Measurements from ENCODE around the gene EXOC2.

DNA sequence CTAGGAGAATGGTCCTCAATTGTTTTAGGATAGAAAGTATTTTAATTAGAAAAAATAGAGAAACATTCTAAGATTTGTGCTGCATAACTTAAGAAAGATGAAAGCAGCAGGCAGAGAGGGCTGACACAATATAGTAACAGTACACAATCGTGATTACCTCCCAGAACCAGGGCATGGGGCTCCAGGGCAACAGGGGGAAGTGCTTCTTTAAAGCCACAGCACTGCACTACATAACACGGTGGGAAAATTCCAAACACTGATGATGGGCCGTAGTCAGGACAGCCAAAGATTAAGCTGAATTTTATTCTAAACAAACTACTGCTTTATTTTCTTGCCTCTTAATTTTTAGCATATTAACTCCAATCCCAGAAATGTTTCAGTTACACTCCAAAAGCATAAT lies 14.4 kb downstream of the EXOC2 start:
- TF ChIP-seq, protein P1, sequence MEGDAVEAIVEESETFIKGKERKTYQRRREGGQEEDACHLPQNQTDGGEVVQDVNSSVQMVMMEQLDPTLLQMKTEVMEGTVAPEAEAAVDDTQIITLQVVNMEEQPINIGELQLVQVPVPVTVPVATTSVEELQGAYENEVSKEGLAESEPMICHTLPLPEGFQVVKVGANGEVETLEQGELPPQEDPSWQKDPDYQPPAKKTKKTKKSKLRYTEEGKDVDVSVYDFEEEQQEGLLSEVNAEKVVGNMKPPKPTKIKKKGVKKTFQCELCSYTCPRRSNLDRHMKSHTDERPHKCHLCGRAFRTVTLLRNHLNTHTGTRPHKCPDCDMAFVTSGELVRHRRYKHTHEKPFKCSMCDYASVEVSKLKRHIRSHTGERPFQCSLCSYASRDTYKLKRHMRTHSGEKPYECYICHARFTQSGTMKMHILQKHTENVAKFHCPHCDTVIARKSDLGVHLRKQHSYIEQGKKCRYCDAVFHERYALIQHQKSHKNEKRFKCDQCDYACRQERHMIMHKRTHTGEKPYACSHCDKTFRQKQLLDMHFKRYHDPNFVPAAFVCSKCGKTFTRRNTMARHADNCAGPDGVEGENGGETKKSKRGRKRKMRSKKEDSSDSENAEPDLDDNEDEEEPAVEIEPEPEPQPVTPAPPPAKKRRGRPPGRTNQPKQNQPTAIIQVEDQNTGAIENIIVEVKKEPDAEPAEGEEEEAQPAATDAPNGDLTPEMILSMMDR (IDR thresholded peaks at IDR 0.05 in 2 of 3, conservative IDR thresholded peaks at IDR 0.05 in 1 of 3; ENCODE audit: control insufficient read depth in 2 of 3, extremely low read depth in 1 of 3, insufficient read depth in 1 of 3, low read depth in 3 of 3, low read length in 3 of 3) = no peak
- no peak for TF ChIP-seq EZH2 (IDR thresholded peaks at IDR 0.05; ENCODE audit: borderline replicate concordance, control insufficient read depth, low read depth, low read length)
